IPS-18c (cell line): ENCODE results near the gene MAP3K20.
"Not testable (repeated sequence)": the region's sequence is repeated elsewhere in the genome, so short reads cannot be mapped to it uniquely, and the experiment has no call there.

Experiments used
- H3K4me3 ChIP-seq: 2 replicates; pipeline ENCODE4 v1.7.0; 2013; ENCODE audit warnings: low read depth, mild to moderate bottlenecking, low read length, moderate library complexity; ENCODE audit not compliant: insufficient read depth
- H3K9me3 ChIP-seq: one replicate; pipeline ENCODE4 v1.6.1; 2013; ENCODE audit warnings: mild to moderate bottlenecking, low read length, moderate library complexity; ENCODE audit not compliant: control insufficient read depth, insufficient read depth

Gene MAP3K20

DNA sequence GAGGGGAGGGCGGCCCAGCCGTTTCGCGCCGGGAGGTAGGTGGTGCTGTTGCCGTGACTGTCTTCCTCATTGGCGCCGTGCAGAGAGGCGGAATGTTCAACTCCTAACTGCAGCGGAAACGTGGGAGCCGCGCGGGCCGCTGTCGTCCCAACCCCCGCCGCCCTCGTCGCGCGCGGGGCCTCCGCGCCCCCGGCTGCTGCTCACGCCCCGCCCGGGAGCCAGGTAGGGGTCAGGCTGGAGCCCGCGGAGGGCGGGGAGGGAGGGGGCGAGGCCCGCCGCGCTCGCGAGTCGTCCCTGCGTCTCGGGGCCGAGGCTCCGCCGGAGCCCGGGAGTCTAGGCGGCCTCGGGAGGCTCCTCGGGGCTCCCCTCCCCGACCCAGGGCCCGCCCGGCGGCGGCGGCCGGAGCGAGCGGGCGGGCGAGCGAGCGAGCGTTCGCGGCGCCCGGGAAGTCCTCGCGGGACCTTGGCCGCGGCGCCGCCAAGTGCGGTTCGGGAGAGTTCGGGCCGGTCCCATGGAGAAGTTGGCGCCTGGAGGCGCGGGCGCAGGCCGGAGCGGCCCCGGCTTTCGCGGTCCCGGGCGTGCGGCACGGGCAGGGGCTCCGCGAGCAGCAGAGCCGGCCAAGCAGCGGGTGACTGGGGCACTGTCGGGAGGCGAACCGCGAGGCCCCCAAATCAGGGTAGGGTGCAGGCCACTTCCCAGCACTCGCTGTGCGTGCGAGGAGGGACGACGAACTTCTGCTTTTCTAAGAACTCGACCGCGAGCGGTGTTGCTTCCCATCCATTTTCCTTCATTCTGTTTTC lies at the start of gene MAP3K20:
TSS of gene MAP3K20 (plus strand) at position 66 of the 800 bp plus-strand sequence. CDS start 15,186 bp downstream, outside the sequence.
- Histone ChIP-seq H3K4me3 (peak within 1 kb of the TSS; percentile 81), H3K9me3 (no peaks in the 10 kb centered on the region)

DNA sequence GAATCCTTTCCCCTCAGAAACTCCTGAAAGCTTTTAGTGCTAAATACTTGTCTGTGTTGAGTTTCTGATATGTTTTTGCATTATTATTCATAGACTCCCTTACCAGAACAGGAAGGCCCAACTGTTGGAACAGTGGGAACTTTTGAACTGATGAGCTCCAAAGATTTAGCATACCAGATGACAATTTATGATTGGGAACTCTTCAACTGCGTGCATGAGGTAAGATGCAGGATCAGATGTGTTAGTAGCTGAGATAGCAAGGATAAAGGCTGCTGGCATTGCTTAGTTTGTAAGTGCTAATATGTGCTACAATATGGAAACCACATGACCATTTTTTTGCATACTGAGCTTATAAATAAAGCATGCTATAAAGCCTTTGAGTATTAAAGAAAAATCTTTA lies 49.2 kb upstream of the MAP3K20 start:
- Histone ChIP-seq H3K4me3 (no peak overlapping the region), H3K9me3 (no peaks in the 10 kb centered on the region)

DNA sequence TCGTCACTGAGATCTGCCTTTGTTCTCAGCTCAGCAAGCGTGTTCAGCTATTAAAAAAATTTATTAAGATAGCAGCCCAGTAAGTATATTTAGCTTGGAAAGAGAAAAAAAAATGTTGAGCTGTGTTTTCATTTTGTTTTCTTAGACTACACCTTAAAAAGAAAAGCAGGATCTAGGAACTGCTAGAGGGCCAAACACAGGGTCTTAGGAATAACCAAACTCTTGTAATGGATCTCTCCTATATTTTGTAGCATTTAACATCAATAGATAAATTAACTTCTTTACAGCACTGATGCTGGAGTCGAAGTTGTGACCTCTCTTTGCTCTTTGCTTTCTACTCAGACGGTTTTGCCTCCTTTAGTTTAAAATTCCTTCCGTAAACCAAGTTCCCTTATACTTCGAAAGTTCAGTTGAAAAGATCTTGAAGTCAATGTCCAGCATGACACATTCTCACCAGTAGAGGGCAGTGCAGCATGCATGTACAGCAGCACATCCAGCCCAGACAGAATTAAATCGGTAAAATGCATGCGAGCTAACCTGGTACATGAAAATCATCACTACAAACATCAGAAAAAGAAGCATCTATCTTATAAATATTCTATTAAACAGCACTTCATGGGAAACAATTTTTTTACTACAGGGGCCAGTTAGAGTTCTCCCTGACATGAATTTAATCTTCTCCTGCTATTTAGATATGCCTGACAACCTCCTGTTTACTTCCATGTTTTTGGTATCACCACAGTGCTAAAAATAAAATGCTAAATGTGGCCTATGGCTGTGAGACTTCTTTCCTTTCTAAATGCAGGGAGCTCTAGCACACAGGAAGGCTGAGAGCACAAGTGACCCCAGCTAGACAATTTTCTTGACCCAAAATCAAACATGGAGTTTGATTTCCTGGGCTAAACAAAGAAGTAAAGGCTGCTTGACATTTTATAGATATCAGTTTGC lies 48.2 kb upstream of the MAP3K20 start:
- Histone ChIP-seq H3K9me3 (no peaks in the 10 kb centered on the region), H3K4me3 (no peak overlapping the region)

DNA sequence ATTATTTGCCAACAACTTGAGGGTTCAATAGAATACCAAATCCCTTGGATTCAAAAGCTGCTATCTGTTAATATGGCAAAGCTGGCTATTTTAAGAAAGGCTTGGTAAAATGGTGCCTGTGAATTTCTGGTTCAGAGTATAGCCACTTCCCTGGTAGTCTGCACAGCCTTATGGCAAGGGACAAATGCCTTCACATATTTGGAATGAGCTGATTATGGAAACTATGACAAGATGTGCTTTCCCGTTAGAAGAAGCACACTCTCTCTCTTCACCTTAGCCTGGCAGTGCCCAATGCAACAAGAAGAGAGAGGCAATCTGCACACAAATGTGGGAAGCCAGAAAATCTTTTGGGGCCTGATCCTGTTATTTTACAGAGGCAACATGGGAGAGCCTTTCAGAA lies 47.5 kb upstream of the MAP3K20 start:
- Histone ChIP-seq H3K9me3 (no peaks in the 10 kb centered on the region), H3K4me3 (no peak overlapping the region)

DNA sequence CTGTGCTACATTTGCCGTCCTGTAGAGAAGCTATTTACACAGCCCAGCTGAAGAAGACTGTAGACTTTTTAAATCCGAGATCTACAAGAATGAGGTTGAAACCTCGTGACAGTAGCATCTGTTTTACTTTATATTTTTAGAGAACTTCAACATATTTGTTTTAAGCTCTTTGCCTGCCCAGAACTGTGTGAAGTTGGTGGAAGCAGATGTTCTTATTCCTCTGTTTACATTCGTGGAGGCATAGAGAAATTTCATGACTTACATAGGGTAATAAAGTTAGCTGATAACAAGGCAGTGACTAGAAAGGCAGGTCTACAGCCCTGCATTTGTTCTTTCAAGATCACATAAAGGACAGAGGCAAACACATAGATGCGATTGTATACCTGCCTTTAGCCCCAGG lies 47.0 kb upstream of the MAP3K20 start:
- H3K4me3 ChIP-seq: no peak overlapping the region
- H3K9me3 ChIP-seq: no peaks in the 10 kb centered on the region

DNA sequence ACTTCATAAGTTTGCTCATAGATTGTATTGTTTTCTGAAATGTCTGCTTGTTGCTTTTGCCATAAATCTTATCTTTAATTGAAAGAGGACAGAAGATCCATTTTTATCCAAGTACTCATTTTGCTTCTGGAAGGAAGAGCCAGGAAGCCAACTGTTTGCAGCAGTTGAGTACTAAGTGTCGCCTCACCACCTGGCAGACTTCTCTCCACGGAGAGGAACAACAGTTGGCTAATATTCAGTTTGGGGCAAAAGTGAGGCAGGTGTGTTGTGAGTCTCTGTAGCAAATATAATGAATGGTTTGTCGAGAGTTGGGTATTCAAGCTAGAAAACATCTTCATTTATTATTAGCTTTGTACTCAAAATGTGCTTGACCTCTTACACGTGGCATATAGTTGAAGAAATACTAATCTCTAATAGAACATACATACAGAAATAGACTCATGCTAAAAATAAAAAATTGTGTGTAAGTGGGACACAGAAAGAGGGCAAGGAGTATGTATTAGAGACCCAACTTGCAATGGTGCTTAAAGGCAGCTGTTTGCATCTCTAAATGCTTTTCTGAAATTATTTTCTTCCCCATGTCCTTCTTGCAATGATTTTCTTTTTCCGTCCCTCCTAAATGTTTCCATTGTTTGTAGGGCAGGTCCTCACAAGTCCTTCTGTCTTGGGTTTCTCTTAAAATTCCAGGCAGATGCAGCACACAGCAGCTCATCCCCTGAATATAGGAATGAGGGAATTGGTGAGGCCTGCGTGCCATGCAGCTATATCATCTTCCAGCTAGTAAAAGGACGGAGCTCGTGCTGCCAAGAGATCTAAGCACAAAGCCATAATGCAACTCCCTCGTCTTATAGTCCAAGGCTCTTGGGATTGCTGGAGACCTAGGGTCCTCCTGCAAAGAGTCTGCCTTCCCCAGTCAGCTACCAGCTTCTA lies 44.8 kb upstream of the MAP3K20 start:
- no peak overlapping the region for H3K4me3 ChIP-seq
- no peaks in the 10 kb centered on the region for H3K9me3 ChIP-seq

DNA sequence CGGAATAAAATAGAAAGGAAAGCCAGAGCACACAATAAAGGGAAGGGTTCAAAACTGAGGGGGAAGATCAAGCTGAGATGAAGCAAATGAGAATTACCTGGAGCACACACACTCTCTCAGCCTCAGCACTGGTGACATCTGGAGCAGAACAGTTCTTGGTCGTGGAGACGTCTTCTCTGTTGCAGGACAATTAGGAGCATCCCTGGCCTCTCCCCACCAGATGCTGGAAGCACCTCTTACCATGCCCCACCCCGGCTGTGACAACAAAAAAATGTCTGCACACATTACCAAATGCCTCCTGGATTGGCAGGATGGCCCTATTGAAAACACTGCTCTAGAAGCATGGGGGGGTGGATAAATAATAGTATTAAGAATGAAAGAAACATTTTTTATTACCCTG lies 43.6 kb upstream of the MAP3K20 start:
- Histone ChIP-seq H3K4me3 (no peak overlapping the region), H3K9me3 (no peaks in the 10 kb centered on the region)

DNA sequence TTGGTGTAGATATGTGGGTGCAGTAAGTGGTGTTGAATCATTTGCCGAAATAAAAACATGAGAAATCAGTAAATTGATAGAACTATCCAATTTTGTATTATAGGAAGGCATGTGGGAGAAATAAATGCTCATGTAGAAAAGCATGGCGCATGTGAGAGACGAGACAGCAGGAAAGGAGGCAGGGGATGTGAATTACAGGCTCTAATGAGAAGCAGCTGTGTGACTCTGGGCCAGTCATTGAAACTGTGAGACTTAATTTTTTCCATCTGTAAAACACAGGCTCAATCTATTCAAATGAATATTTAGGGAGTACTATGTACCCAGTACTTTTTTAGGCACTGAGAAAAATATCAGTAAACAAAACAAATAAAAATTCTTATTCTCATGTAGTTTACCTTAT lies 42.6 kb upstream of the MAP3K20 start:
- Histone ChIP-seq H3K9me3 (no peaks in the 10 kb centered on the region), H3K4me3 (no peak overlapping the region)

DNA sequence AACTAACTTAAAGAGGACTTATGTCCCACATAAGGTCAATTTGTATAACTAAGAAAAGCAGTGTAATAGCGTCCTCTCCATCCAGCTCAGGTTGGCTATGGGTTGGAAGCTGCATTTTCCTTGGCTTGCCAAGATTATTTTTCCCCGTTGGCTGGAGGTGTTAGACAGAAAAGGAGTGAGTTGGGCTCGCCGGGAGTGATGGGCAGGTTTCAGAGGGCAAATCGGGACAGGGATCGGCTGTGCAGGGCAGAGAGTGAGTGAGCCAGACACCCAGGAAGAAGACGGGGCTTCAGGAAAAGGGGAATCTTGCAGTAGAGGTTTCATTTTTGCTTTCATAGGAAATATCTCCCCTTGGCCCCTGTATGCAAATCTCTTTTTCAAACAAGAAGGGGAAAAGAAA lies 41.5 kb upstream of the MAP3K20 start:
- H3K4me3 ChIP-seq: no peak overlapping the region
- H3K9me3 ChIP-seq: no peaks in the 10 kb centered on the region

DNA sequence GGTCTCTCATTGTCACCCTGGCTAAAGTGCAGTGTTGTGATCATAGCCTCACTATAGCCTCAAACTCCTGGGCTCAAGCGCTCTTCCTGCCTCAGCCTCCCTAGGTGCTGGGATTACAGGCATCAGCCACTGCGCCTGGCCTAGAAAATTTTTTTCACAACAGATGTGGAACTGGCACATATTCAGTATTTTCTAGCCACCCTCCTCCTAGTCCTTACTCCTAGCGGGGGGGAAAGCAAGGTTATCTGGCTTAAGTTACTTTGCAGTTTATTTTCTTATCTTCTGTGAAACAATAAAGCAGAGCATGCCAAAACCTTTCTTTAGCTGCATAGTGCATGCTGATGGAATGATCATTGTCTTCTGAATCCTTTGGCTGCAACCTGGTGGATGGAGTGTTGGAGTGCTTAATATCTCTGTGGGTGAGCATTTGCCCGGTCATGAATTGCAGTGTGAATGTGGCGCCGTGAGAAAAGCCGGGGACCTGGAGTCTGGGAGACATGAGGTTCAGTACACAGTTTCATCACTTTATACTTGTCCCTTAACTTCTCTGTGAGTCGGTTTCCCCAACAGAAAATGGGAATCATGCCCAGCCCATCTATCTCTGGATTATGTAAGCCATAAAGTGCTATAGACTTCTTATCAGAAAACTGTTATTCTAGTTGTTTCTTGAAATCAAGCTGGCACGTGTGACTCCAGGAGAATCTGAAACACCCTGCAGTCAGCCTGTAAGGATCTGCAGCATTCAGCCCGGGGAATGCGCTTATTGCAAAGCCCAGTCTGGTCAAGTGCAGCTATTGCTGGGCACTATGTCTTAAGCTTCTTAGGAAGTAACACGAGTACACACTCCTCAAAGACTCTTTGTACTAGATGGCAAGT lies 38.2 kb upstream of the MAP3K20 start:
- Histone ChIP-seq H3K4me3 (no peak overlapping the region), H3K9me3 (no peaks in the 10 kb centered on the region)

DNA sequence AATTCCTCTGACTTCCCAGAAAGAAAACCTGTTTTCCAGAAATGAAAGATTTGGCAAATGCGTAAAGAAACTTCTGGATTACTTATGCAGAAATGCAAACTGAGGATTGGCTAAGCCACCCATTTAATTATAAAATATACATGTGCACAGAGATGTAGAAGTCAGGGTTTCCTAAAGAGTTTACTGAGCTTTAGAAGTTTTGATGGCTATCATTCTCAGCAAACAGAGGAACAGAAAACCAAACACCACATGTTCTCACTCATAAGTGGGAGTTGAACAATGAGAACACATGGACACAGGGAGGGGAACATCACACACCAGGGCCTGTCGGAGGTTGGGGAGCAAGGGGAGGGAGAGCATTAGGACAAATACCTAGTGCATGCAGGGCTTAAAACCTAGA lies 37.4 kb upstream of the MAP3K20 start:
- not testable (repeated sequence) for H3K9me3 ChIP-seq, H3K4me3 ChIP-seq

DNA sequence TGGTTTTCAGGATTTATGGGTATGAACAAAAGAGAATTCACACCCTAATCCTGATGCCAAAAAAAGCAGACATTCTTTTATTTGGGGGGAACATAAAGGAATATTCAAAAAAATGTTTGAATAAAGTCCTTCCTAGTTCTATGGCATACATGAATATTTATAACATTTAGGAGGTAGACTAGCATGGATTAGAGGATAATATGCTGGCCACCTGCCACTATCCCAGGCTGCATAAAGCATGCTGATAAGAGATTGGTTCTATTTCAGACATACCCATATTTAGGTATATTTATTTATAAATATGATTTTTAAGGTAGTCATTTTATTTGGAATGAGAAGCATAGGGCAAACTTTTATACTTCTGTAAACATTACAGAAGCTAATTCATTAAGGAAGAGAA lies 34.9 kb upstream of the MAP3K20 start:
- Histone ChIP-seq H3K9me3 (no peaks in the 10 kb centered on the region), H3K4me3 (no peak overlapping the region)

DNA sequence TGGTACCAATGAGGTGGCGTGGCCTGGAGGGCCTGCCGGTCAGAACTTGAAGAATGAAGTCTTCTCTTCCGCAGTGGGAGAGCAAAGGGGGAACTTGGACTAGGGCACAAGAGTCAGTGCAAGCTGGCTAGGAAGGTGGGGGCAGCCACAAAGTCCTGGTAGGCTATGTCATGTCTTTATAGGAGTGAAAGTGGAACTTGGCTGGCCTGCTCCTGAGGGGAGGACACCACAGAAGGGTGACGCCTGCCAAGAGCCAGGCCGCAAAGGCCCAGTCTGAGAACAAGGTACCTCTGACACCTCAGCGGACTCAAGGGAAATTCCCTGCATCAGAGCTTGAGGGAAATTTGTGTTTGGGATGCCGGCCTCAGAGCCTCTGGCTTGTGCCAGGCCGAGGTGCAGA lies 32.2 kb upstream of the MAP3K20 start:
- H3K4me3 ChIP-seq: no peak overlapping the region
- H3K9me3 ChIP-seq: no peaks in the 10 kb centered on the region

DNA sequence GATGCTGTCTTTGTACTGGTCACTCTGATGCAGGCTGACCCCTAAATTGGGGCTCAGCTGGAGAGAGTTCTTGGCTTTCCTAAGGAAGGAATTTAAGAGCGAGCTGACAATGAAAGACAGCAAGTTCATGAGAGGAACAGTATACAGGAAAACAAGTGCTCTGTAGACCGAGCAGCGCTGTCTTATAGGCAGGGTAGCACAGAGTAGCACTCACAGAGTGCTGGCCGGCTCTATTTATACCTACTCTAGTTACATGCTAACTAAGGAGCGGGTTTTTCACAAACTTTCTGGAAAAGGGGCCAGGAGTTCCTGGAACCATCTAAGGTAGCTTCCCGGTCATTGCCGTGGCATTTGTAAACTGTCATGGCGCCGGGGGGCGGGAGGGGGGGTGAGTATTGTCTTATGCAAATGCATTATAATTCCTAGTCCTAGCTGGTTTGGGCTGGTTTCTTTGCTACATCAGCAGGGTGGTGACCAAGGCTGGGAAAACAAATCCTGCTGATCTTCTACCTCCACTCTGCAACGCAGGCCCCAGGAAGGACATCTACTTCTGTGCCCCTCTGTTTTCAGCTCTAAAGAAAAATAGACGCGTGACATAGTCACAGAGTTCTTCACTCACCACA lies 31.6 kb upstream of the MAP3K20 start:
- H3K4me3 ChIP-seq: no peak overlapping the region

DNA sequence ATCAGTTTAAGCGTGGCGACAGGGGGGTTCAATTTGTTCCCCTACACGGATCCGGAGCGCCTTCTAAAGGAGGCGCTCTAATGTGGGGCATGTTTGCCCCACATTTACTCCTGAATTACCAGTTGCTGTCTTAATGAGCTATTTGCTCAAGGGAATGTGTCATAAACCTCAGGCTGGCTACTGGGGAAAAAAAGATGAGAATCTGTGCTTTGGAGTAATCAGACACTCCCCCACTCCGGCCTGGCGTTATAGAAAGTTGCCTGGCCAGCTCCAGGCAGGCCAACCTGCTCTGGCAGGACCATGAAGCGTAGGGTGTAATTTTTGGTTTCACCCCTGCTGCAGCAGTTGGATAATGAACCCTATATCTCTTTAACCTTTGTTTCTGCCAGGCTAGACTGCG lies 31.0 kb upstream of the MAP3K20 start:
- Histone ChIP-seq H3K9me3 (no peaks in the 10 kb centered on the region), H3K4me3 (no peak overlapping the region)

More for the DNA sequence above, 31.6 kb upstream of the MAP3K20 start:
- H3K9me3 ChIP-seq: no peaks in the 10 kb centered on the region

DNA sequence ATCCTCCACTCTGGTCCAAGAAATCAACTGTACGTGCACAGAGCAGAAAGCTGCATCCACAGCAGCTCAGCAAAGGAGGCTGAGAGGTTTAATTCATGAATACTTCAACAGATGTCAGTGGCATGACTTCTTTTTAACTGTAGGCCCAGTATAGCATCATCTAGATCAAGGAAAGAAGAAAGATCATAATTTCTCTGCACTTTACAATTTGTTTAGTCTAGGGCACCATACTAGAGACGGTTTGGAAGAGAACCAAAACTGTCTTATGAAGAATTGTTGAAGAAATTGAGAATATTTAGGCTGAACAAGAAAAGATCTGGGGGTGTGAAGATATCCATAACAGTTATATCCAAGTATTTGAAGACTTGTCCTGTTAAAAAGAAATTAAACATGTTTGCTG lies 30.5 kb upstream of the MAP3K20 start:
- Histone ChIP-seq H3K9me3 (no peaks in the 10 kb centered on the region), H3K4me3 (no peak overlapping the region)
